ENCODE measurements around the gene TDRKH. TPM values are rescaled to one million over a fixed set of nuclear protein-coding genes. Genes with fewer than 3 reads are reported as not detected.
A peak's percentile ranks its signal among the peaks of the same experiment; 100 is the strongest.

Gene TDRKH
- 10 to 100 TPM; 13.5 to 14.0 TPM for total RNA-seq

- Mint-ChIP-seq H3K27ac (peak within 1 kb of the TSS; percentile 73 to 92), H3K9me3 (no peaks in the 10 kb centered on the region), H3K4me3 (peak within 1 kb of the TSS; percentile 91), H3K36me3 (no peaks in the 10 kb centered on the region), H3K27me3 (no peaks in the 10 kb centered on the region), H3K4me1 (ENCODE audit: low read depth in 2 of 2) (peaks cover 17 to 20% of the 10 kb centered on the region in 2 donors)
- DNase-seq (ENCODE audit: low spot score) (peak; percentile 99), ATAC-seq (peak; percentile 98 to 99)
Observed at GRCh38 chr1:151790071-151790939, at the start of gene TDRKH. TDRKH (minus strand) TSS chr1:151790500; CDS start chr1:151783022, 7,478 bp downstream.

- H3K4me3 Mint-ChIP-seq = peak within 1 kb of the TSS; percentile 84
- DNase-seq (ENCODE audit: low spot score) = peak; percentile 71
- peak within 1 kb of the TSS; percentile 17 to 72 for H3K27ac Mint-ChIP-seq
- H3K9me3 Mint-ChIP-seq = no peaks in the 10 kb centered on the region
- peak; percentile 74 to 85 for ATAC-seq
- peaks cover 27 to 28% of the 10 kb centered on the region in 2 donors for H3K4me1 Mint-ChIP-seq (ENCODE audit: low read depth in 2 of 2)
- H3K36me3 Mint-ChIP-seq = no peaks in the 10 kb centered on the region
- H3K27me3 Mint-ChIP-seq = peaks cover 0 to 4% of the 10 kb centered on the region in 2 donors
Observed at GRCh38 chr1:151839457-151840403, 49.4 kb upstream of the TDRKH start, which contains the start of gene C2CD4D. C2CD4D (minus strand) TSS chr1:151839820; CDS start chr1:151838989, 831 bp downstream.

GRCh38 chr1:151839082-151839412, 48.7 kb upstream of the TDRKH start:
- Mint-ChIP-seq H3K27ac (peak overlapping the region in 1 of 2 donors; percentile 72), H3K9me3 (no peaks in the 10 kb centered on the region), H3K36me3 (no peaks in the 10 kb centered on the region), H3K27me3 (peaks cover 0 to 3% of the 10 kb centered on the region in 2 donors), H3K4me1 (ENCODE audit: low read depth in 2 of 2) (peaks cover 27 to 28% of the 10 kb centered on the region in 2 donors), H3K4me3 (peak overlapping the region; percentile 84)
- DNase-seq (ENCODE audit: low spot score) (no peak), ATAC-seq (peak in 1 of 2 donors; percentile 1)

GRCh38 chr1:151838222-151839081, 48.2 kb upstream of the TDRKH start:
- ATAC-seq = peak; percentile 57 to 71
- H3K27me3 Mint-ChIP-seq = peaks cover 0 to 3% of the 10 kb centered on the region in 2 donors
- H3K9me3 Mint-ChIP-seq = no peaks in the 10 kb centered on the region
- no peak for DNase-seq (ENCODE audit: low spot score)
- H3K4me3 Mint-ChIP-seq = peak overlapping the region; percentile 91
- H3K36me3 Mint-ChIP-seq = no peaks in the 10 kb centered on the region
- H3K27ac Mint-ChIP-seq = peak overlapping the region in 1 of 2 donors; percentile 72
- peaks cover 27 to 28% of the 10 kb centered on the region in 2 donors for H3K4me1 Mint-ChIP-seq (ENCODE audit: low read depth in 2 of 2)

GRCh38 chr1:151837884-151838221, 47.6 kb upstream of the TDRKH start:
- Mint-ChIP-seq H3K36me3 (no peaks in the 10 kb centered on the region), H3K27me3 (peaks cover 0 to 3% of the 10 kb centered on the region in 2 donors), H3K4me3 (peak overlapping the region; percentile 91), H3K9me3 (no peaks in the 10 kb centered on the region), H3K4me1 (ENCODE audit: low read depth in 2 of 2) (peaks cover 27 to 28% of the 10 kb centered on the region in 2 donors), H3K27ac (peak overlapping the region; percentile 73 to 90)
- DNase-seq (ENCODE audit: low spot score) (no peak), ATAC-seq (no peak)

- H3K4me3 Mint-ChIP-seq = peak overlapping the region; percentile 91
- no peaks in the 10 kb centered on the region for H3K9me3 Mint-ChIP-seq
- peak overlapping the region; percentile 73 to 90 for H3K27ac Mint-ChIP-seq
- no peak for DNase-seq (ENCODE audit: low spot score)
- peaks cover 0 to 3% of the 10 kb centered on the region in 2 donors for H3K27me3 Mint-ChIP-seq
- peak; percentile 21 to 55 for ATAC-seq
- H3K4me1 Mint-ChIP-seq (ENCODE audit: low read depth in 2 of 2) = peaks cover 27 to 28% of the 10 kb centered on the region in 2 donors
- no peaks in the 10 kb centered on the region for H3K36me3 Mint-ChIP-seq
Observed at GRCh38 chr1:151837197-151837596, 46.9 kb upstream of the TDRKH start.

- Mint-ChIP-seq H3K9me3 (no peaks in the 10 kb centered on the region), H3K36me3 (no peaks in the 10 kb centered on the region), H3K4me1 (ENCODE audit: low read depth in 2 of 2) (peaks cover 28 to 33% of the 10 kb centered on the region in 2 donors), H3K27me3 (peaks cover 0 to 3% of the 10 kb centered on the region in 2 donors), H3K27ac (no peak overlapping the region), H3K4me3 (no peak overlapping the region)
- no peak for ATAC-seq
- no peak for DNase-seq (ENCODE audit: low spot score)
Observed at GRCh38 chr1:151835596-151835995, 45.3 kb upstream of the TDRKH start.

GRCh38 chr1:151834239-151834638, 43.9 kb upstream of the TDRKH start:
- Mint-ChIP-seq H3K4me1 (ENCODE audit: low read depth in 2 of 2) (peaks cover 31 to 40% of the 10 kb centered on the region in 2 donors), H3K4me3 (no peak overlapping the region), H3K9me3 (no peaks in the 10 kb centered on the region), H3K36me3 (no peaks in the 10 kb centered on the region), H3K27me3 (peaks cover 0 to 3% of the 10 kb centered on the region in 2 donors), H3K27ac (no peak overlapping the region)
- DNase-seq (ENCODE audit: low spot score) = no peak
- ATAC-seq = no peak

- Mint-ChIP-seq H3K9me3 (no peaks in the 10 kb centered on the region), H3K27me3 (peaks cover 0 to 6% of the 10 kb centered on the region in 2 donors), H3K4me1 (ENCODE audit: low read depth in 2 of 2) (peaks cover 35 to 47% of the 10 kb centered on the region in 2 donors), H3K27ac (no peak overlapping the region), H3K36me3 (no peaks in the 10 kb centered on the region), H3K4me3 (no peak overlapping the region)
- no peak for DNase-seq (ENCODE audit: low spot score)
- no peak for ATAC-seq
Observed at GRCh38 chr1:151833172-151833900, 43.0 kb upstream of the TDRKH start.

- H3K27ac Mint-ChIP-seq = no peak overlapping the region
- no peaks in the 10 kb centered on the region for H3K36me3 Mint-ChIP-seq
- H3K27me3 Mint-ChIP-seq = peaks cover 0 to 8% of the 10 kb centered on the region in 2 donors
- H3K4me3 Mint-ChIP-seq = no peak overlapping the region
- H3K9me3 Mint-ChIP-seq = no peaks in the 10 kb centered on the region
- DNase-seq (ENCODE audit: low spot score) (no peak), ATAC-seq (no peak)
- H3K4me1 Mint-ChIP-seq (ENCODE audit: low read depth in 2 of 2) = peaks cover 36 to 49% of the 10 kb centered on the region in 2 donors
Observed at GRCh38 chr1:151832318-151832980, 42.1 kb upstream of the TDRKH start.

GRCh38 chr1:151831605-151832004, 41.3 kb upstream of the TDRKH start, which contains the start of gene RORC:
RORC (minus strand) TSS chr1:151831802; CDS start chr1:151831764, 38 bp downstream.
- Mint-ChIP-seq H3K27me3 (peaks cover 0 to 7% of the 10 kb centered on the region in 2 donors), H3K4me1 (ENCODE audit: low read depth in 2 of 2) (peaks cover 29 to 40% of the 10 kb centered on the region in 2 donors), H3K27ac (no peak within 1 kb of the TSS), H3K36me3 (no peaks in the 10 kb centered on the region), H3K4me3 (peak within 1 kb of the TSS; percentile 81), H3K9me3 (no peaks in the 10 kb centered on the region)
- ATAC-seq (no peak), DNase-seq (ENCODE audit: low spot score) (no peak)

- no peaks in the 10 kb centered on the region for H3K9me3 Mint-ChIP-seq
- H3K4me3 Mint-ChIP-seq = no peak overlapping the region
- H3K27me3 Mint-ChIP-seq = peaks cover 0 to 7% of the 10 kb centered on the region in 2 donors
- ATAC-seq (no peak), DNase-seq (ENCODE audit: low spot score) (no peak)
- peaks cover 29 to 36% of the 10 kb centered on the region in 2 donors for H3K4me1 Mint-ChIP-seq (ENCODE audit: low read depth in 2 of 2)
- no peaks in the 10 kb centered on the region for H3K36me3 Mint-ChIP-seq
- H3K27ac Mint-ChIP-seq = no peak overlapping the region
Observed at GRCh38 chr1:151831256-151831591, 40.9 kb upstream of the TDRKH start.
